Stimulated activated CD8-positive, alpha-beta memory T cell treated with anti-CD3 and anti-CD28 coated beads, Interleukin-2, amount 100 ng/mL, for 1 hour (primary cell): ENCODE data around the gene LYAR.

Source experiments
- DNase-seq, 2 donors: peaks; one replicate each; pipeline ENCODE4 v3.0.0-alpha.2; 2020; ENCODE audit warnings: low read depth in 2 of 2

The LYAR gene, protein sequence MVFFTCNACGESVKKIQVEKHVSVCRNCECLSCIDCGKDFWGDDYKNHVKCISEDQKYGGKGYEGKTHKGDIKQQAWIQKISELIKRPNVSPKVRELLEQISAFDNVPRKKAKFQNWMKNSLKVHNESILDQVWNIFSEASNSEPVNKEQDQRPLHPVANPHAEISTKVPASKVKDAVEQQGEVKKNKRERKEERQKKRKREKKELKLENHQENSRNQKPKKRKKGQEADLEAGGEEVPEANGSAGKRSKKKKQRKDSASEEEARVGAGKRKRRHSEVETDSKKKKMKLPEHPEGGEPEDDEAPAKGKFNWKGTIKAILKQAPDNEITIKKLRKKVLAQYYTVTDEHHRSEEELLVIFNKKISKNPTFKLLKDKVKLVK

GRCh38 chr4:4289941-4290850 is at the start of gene LYAR, which contains the start of gene ZBTB49:
LYAR (minus strand) TSS chr4:4290154; CDS start chr4:4283742, 6,412 bp downstream.
ZBTB49 (plus strand) TSS chr4:4290251; CDS start chr4:4299946, 9,695 bp downstream.
- peak; percentile 92 to 95 for DNase-seq

- DNase-seq: no peak
Observed at GRCh38 chr4:4339504-4340085, 49.6 kb upstream of the LYAR start.

DNA sequence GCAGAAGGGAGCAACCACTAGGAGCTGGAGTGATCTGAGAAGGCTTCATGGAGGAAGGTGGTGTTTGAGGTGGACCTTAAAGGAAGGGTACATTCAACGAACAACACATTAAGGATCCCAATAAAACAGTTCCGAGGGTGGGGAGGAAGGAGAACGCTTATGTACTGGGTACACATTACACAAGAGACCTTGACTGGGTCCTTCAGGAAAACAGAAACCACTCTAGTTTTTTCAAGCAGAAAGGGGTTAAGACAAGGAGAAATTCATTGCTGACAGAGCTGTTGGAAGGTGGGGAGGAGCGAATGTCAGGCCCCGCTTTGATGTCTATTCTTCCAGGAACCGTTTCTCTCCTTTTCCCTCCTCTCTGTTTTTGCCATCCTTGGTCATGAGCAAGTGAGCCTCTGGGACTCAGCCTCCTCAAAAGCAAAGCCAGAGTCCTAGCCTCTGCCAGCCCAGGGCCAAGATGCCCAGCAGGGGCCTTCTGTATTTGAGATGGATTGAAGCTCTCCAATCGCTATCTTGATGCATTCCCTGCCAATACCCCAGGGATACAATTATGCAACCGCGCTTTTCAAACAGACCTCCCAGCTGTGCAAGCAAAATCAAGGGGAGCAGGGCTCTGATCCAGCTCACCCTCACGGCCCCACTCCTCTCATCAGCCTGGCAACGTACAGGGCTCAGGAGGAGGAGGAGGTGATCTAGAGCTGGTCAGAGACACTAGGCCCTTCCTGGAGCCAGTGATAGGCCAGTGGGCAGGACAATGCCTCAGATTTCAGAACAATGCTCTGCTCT is 48.5 kb upstream of the LYAR start:
- no peak for DNase-seq

DNA sequence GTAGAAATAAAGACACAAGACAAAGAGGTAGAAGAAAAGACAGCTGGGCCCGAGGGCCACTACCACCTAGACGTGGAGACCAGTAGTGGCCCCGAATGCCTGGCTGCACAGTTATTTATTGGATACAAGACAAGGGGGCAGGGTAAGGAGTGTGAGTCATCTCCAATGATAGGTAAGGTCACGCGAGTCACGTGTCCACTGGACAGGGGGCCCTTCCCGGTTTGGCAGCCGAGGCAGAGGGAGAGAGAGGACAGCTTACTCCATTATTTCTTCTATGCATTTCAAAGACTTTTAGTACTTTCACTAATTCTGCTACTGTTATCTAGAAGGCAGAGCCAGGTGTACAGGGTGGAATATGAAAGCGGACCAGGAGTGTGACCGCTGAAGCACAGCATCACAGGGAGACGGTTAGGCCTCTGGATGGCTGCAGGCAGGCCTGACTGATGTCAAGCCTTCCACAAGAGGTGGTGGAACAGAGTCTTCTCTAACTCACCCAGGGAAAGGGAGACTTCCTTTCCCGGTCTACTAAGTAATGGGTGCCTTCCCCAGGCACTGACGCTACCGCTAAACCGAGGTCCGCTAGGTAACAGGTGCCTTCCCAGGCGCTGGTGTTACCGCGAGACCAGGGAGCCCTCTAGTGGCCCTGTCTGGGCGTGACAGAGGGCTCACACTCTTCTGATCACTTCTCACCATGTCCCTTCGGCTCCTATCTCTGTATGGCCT is 45.0 kb upstream of the LYAR start:
- DNase-seq: peak; percentile 50 to 52

- no peak for DNase-seq
Observed at GRCh38 chr4:4333265-4333706, 43.3 kb upstream of the LYAR start.

DNA sequence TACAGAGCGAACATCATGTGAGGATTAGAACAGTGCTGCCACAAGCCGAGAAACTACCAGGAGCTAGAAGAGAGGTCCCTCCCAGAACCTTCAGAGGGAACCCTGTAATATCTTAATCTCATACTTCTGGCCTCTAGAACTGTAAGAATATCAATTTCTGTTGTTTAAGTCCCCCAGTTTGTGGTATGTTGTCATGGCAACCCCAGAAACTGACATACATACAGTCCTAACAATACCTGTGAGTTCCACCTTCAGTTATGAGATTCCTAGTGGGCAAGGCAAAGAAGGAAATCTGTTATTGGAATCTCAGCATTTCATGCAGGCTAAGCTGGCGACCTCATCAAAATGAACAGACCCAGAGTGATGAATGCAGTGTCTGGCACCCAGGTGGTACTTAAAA is 42.6 kb upstream of the LYAR start:
- DNase-seq: no peak

- DNase-seq: no peak
Observed at GRCh38 chr4:4330794-4331193, 40.8 kb upstream of the LYAR start.

DNA sequence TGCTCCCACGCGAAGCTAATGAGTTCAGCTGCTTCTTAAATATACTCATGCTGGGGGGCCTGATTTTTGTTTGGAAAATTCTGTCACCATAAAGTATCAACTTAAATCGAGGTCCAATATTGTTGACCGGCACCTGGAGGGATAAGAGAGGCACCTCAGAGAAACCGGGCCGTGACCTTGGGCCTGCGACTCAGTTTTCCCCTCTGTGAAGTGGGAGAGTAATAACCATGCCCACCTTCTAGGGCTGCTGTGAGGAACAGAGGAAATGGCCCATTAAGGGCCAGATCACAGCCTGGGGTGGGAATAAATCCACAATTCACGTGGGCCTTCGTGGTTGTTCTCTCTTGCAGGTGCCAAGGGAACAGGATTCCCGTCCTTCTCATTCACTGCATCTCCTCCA is 39.5 kb upstream of the LYAR start:
- no peak for DNase-seq

DNA sequence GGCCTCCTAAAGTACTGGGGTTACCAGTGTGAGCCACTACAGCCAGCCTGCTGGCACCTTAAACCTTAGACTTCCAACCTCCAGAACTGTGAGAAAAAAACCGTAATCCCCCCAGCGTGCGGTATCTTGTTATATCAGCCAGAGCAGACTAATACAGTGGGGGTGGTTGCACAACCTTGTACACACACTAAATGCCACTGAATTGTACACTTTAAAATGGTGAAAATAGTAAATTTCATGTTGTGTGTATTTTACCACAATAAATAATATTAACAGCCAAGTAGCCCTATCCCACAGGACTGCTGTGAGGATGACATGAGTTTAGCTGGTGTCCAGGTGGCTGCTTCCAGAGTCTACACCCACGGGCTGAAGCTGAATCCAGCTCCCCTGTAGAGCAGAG is 38.9 kb upstream of the LYAR start:
- DNase-seq: no peak

DNA sequence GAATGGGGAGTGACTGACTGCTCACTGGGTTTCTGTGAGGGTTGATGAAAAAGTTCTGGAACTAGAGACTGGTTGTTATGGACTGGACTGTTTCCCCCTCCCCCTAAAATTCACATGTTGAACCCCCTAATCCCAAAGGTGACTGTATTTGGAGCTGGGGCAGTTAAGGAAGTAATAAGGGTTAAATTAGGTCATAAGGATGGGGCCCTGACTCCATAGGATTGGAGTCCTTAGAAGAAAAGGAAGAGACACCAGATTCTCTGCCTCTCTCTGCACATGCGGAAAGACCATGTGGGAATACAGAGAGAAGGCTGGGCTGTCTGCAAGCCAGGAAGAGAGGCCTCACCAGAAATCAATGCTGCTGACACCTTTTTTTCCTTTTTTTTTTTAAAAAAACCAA is 38.3 kb upstream of the LYAR start:
- DNase-seq: no peak

DNA sequence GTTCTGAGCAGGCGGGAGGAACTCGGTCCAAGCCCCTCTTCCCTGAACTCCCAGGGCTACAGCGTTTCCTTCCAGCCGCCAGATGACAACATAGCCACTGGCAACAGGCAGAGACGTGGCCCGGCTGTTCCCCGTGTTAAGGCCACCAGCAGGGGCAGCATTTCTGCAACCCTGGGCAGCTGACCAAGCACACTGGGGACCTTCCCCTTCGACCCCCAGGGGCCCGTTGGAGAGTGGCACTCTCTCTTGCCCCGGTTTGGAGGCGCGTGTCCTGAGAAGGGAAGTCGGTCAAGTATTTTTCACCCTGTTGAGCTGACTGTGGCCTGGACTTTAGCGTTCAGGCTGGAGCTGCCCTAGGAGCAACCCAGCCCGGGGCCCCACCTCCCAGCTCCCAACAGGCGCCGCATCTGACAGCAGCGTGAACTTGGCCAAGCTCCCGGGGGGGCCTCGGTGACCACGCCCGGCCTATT is 37.7 kb upstream of the LYAR start:
- DNase-seq: no peak

DNA sequence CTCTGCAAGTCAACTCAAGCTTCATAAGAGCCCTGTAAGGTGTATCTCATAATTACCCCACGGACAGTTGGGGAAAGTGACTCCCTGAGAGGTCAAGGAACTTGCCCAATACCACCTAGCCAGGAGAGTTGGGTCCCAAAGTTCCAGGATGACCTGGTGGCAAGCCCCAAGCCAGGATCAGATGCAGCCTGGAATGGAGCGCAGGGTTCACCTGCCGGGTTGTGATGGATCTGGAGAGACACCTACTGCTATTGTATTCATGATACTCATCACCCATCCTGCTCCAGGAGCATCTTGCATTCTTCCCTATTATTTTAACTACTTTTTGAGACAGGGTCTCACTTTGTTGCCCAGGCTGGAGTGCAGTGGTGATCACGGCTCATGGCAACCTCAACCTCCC is 36.2 kb upstream of the LYAR start:
- no peak for DNase-seq

- no peak for DNase-seq
Observed at GRCh38 chr4:4325321-4325720, 35.4 kb upstream of the LYAR start.

DNA sequence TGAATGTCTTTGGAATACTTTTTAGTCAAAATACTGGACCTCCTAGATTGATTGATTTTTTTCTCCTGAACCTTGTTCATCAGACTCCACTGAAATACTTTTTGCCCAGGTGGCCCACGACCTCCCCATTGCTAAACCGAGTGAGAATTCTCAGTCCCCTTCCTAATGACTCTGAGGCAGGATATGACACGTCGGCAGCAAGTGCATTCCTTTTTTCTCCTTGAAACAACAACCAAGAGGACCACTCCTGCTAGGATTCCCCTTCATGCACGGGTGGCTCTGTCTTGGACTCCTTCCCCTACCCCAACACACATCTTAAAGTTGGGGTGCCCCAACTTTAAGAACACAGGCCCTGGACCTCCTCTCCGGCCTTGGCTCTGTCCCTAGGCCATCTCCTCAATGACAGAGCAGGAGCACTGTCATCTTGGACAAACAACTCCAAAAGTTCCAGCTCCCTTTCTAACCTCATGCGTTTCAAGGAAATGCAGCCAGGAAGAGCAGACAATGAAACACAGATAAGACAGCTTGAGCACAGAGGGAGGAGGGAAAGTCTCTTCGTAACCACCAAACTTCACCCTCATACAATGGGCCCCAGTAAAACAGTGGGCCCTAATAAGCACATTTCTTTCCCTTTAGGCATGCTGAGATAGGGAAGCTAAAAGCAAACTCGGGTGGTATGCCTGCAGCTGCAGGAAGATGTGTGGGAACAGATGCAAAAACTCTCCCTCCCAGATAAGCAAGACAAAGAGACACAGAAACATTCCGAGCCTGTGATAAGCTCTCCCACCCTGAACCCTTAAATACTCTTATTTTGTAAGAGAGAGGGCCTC is 34.0 kb upstream of the LYAR start:
- no peak for DNase-seq

DNA sequence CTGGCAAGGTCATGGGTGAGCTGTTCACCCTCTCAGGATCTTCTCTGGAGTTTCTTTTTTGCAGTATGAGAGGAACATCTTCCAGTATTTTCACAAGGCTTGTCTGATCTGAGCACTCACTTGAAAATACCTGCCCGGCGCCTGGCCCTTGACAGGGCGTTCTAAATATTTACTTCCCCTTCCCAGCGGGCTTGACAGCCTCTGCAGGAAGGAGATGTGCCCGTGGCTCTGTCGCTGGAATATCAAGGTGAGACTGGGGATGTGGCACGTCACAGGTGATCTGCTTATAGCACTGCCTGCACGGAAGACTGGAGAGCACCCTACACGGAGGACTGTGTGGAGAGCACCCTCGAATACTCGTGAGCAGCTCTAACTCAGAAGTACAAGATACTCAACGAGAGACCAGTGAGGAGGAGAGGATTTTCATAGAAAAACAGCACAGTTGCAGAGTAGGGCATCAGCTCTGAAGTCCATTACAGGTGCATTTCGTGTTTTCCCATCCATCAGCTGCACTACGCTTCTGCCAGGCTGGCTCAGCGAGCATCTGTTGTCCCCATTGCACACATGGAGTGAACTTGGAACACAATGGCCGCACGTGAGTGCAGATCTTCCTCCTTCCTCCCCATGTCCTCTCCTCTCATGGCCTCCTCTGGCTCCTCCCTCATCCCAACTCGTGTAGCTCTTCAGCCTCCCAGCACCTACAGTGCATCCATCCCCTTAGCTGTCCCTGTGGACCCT is 32.2 kb upstream of the LYAR start:
- no peak for DNase-seq

DNA sequence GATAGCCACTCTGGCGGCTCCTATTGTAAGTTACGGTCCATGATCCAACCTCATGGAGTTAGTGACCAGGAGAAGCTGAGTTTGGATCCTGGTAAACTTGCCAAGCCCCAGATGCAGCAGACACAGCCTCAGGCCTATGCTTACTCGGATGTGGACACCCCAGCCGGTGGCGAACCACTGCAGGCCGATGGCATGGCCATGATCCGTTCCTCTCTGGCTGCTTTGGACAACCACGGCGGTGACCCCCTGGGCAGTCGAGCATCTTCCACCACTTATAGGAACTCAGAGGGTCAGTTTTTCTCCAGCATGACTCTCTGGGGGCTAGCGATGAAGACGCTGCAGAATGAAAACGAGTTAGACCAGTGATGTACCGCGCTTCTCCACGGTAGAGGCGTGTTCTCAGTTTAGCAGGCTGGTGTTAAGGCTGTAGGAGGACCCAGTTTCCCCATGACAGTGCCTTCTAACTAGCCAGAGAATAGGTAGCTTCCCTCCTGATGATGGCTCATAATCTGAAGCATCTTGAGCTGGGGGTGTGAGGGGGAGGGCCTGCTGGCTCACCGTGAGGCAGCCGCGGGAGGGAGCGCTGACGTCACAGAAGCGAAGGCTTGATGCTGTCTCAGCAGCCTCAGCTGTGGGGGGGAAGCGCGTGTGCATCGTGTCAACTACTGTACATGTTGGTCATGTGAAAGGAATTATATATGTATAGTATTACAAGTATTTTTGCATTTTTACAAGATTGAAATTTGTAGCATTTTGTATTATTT is 31.2 kb upstream of the LYAR start:
- DNase-seq: no peak

DNA sequence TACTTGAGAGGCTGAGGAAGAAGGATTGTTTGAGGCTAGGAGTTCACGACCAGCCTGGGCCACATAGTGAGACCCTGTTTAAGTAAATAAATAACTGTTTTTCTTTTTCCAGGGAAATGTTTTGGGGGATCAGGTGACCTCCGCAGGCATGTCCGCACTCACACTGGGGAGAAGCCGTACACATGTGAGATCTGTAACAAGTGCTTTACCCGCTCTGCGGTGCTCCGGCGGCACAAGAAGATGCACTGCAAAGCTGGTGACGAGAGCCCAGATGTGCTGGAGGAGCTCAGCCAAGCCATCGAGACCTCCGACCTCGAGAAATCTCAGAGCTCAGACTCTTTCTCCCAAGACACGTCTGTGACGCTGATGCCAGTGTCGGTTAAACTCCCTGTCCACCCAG is 30.6 kb upstream of the LYAR start:
- no peak for DNase-seq

GRCh38 chr4:4317496-4318232 is 27.7 kb upstream of the LYAR start:
- no peak for DNase-seq
